ENCODE results near the gene ANKUB1.

DNA sequence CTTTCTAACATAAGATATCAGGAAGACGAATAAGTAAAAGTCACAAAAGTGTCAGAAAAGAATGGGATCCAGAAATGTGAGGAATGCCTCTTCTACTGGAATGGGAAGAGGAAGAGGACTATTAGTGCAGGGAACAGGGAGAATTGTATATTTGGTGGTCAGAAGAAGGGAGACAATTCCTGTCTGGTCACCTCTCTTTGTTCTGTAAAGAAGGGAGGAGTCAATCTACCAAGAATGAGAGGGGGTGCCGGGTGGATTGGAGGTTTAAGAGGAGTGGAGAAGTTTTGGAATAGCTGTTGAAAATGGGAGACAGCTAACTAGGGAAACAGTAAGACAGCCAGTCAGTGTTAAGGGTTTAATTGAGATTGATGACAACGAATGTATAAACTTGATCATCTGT, 60.1 kb downstream of the ANKUB1 start:
- TF ChIP-seq CBX5 (IDR thresholded peaks at IDR 0.05; ENCODE audit: low read depth) (no peak), POLR2A (IDR thresholded peaks at IDR 0.05; ENCODE audit: low read depth, low read length) (no peak), SMC3 (IDR thresholded peaks at IDR 0.05; ENCODE audit: borderline replicate concordance, low read length) (no peak), RBBP5 (conservative IDR thresholded peaks at IDR 0.05) (no peak), SREBF2 (IDR thresholded peaks at IDR 0.05; ENCODE audit: low read length) (no peak), SUZ12 (IDR thresholded peaks at IDR 0.05; ENCODE audit: unreplicated experiment) (no peak), EZH2 (IDR thresholded peaks at IDR 0.05; ENCODE audit: borderline replicate concordance, control insufficient read depth, low read depth, low read length) (no peak), ZNF217 (IDR thresholded peaks at IDR 0.05) (no peak), GATAD2B (conservative IDR thresholded peaks at IDR 0.05; ENCODE audit: low read depth) (no peak), ESRRA (IDR thresholded peaks at IDR 0.05; ENCODE audit: low read length) (no peak), SRF (IDR thresholded peaks at IDR 0.05; ENCODE audit: low read depth in 2 of 2, low read length in 2 of 2) (no peak), RAD21 (IDR thresholded peaks at IDR 0.05; ENCODE audit: insufficient read depth, low read depth, low read length) (no peak), POLR2AphosphoS5 (IDR thresholded peaks at IDR 0.05; ENCODE audit: low read length) (no peak)
- TF ChIP-seq, protein P1, sequence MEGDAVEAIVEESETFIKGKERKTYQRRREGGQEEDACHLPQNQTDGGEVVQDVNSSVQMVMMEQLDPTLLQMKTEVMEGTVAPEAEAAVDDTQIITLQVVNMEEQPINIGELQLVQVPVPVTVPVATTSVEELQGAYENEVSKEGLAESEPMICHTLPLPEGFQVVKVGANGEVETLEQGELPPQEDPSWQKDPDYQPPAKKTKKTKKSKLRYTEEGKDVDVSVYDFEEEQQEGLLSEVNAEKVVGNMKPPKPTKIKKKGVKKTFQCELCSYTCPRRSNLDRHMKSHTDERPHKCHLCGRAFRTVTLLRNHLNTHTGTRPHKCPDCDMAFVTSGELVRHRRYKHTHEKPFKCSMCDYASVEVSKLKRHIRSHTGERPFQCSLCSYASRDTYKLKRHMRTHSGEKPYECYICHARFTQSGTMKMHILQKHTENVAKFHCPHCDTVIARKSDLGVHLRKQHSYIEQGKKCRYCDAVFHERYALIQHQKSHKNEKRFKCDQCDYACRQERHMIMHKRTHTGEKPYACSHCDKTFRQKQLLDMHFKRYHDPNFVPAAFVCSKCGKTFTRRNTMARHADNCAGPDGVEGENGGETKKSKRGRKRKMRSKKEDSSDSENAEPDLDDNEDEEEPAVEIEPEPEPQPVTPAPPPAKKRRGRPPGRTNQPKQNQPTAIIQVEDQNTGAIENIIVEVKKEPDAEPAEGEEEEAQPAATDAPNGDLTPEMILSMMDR (IDR thresholded peaks at IDR 0.05 in 2 of 3, conservative IDR thresholded peaks at IDR 0.05 in 1 of 3; ENCODE audit: control insufficient read depth in 2 of 3, extremely low read depth in 1 of 3, insufficient read depth in 1 of 3, low read depth in 3 of 3, low read length in 3 of 3): no peak

Measured in GM12878 (cell line).